Osteocyte (in vitro differentiated cells): Measurements from ENCODE around the gene SIL1. TPM values are rescaled to one million over a fixed set of nuclear protein-coding genes. Genes with fewer than 3 reads are reported as not detected.
A peak's percentile ranks its signal among the peaks of the same experiment; 100 is the strongest.
"Not testable (repeated sequence)": the region's sequence is repeated elsewhere in the genome, so short reads cannot be mapped to it uniquely, and the experiment has no call there.

Experiments
- DNase-seq: peaks from one replicate; pipeline ENCODE4 v3.0.0; 2021; ENCODE audit warnings: mixed read lengths; ENCODE audit not compliant: unreplicated experiment; ENCODE audit errors: extremely low spot score
- H3K27ac Mint-ChIP-seq: one replicate; pipeline ENCODE4 v1.8.0; 2021; ENCODE audit warnings: mild to moderate bottlenecking, mixed read lengths; ENCODE audit not compliant: unreplicated experiment
- H3K27me3 Mint-ChIP-seq: one replicate; pipeline ENCODE4 v1.8.0; 2021; ENCODE audit warnings: mixed read lengths; ENCODE audit not compliant: unreplicated experiment
- H3K36me3 Mint-ChIP-seq: one replicate; pipeline ENCODE4 v1.8.0; 2021; ENCODE audit warnings: mixed read lengths; ENCODE audit not compliant: unreplicated experiment
- H3K4me1 Mint-ChIP-seq: one replicate; pipeline ENCODE4 v1.8.0; 2021; ENCODE audit warnings: mixed read lengths; ENCODE audit not compliant: unreplicated experiment
- H3K4me3 Mint-ChIP-seq: one replicate; pipeline ENCODE4 v1.8.0; 2021; ENCODE audit warnings: mild to moderate bottlenecking, moderate library complexity, mixed read lengths; ENCODE audit not compliant: unreplicated experiment
- H3K9me3 Mint-ChIP-seq: one replicate; pipeline ENCODE4 v1.8.0; 2021; ENCODE audit warnings: mixed read lengths; ENCODE audit not compliant: unreplicated experiment
- total RNA-seq: library from RNA; stranded (reverse); gene quantifications from 2 replicates; pipeline ENCODE4 v1.2.1, GENCODE V29; 2021
- TF ChIP-seq, protein P1 (sequence below): fragments of 200-600 bp; sonication (generic); IDR thresholded peaks from 2 replicates; pipeline ENCODE4 v1.5.0; 2021; ENCODE audit warnings: antibody characterized with exemption, mild to moderate bottlenecking, moderate library complexity

SIL1 gene
- total RNA-seq, 1 donor from 2014 or later, result 58.4 TPM

DNA sequence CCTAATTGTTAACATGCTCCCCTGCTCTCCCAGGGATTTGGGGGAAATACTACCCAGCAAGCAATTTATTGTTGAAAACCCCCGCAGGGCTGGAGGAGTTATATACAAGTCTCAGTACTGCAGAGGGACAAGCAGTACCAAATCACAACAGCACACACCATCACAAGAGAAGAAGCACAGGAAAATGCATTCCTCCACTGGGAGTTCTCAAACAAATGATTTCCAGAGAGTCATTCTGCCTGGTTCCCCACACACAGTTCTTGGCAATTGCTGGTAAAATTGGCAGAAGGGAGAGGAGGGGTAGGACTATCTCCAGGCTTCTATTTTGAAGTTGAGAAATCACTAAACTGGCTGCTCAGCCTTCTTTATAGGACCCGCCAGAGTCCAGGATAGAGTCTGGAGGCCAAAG is 16.8 kb downstream of the SIL1 start:
- DNase-seq, result no peak
- no peaks in the 10 kb centered on the region for H3K36me3 Mint-ChIP-seq
- peaks cover 48% of the 10 kb centered on the region for H3K4me1 Mint-ChIP-seq

GRCh38 chr5:139180850-139181249 is 17.3 kb downstream of the SIL1 start:
- no peaks in the 10 kb centered on the region for H3K36me3 Mint-ChIP-seq
- H3K4me3 Mint-ChIP-seq, result peak overlapping the region; percentile 3
- no peak for DNase-seq
- H3K9me3 Mint-ChIP-seq, result no peaks in the 10 kb centered on the region
- H3K4me1 Mint-ChIP-seq, result peaks cover 43% of the 10 kb centered on the region
- H3K27ac Mint-ChIP-seq, result peak overlapping the region; percentile 56
- no peaks in the 10 kb centered on the region for H3K27me3 Mint-ChIP-seq
- TF ChIP-seq, protein P1, sequence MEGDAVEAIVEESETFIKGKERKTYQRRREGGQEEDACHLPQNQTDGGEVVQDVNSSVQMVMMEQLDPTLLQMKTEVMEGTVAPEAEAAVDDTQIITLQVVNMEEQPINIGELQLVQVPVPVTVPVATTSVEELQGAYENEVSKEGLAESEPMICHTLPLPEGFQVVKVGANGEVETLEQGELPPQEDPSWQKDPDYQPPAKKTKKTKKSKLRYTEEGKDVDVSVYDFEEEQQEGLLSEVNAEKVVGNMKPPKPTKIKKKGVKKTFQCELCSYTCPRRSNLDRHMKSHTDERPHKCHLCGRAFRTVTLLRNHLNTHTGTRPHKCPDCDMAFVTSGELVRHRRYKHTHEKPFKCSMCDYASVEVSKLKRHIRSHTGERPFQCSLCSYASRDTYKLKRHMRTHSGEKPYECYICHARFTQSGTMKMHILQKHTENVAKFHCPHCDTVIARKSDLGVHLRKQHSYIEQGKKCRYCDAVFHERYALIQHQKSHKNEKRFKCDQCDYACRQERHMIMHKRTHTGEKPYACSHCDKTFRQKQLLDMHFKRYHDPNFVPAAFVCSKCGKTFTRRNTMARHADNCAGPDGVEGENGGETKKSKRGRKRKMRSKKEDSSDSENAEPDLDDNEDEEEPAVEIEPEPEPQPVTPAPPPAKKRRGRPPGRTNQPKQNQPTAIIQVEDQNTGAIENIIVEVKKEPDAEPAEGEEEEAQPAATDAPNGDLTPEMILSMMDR, result no peak

More for the DNA sequence above, 16.8 kb downstream of the SIL1 start:
- Mint-ChIP-seq H3K27ac (peak overlapping the region; percentile 56), H3K9me3 (no peaks in the 10 kb centered on the region), H3K4me3 (no peak overlapping the region), H3K27me3 (no peaks in the 10 kb centered on the region)
- TF ChIP-seq, protein P1, result no peak

DNA sequence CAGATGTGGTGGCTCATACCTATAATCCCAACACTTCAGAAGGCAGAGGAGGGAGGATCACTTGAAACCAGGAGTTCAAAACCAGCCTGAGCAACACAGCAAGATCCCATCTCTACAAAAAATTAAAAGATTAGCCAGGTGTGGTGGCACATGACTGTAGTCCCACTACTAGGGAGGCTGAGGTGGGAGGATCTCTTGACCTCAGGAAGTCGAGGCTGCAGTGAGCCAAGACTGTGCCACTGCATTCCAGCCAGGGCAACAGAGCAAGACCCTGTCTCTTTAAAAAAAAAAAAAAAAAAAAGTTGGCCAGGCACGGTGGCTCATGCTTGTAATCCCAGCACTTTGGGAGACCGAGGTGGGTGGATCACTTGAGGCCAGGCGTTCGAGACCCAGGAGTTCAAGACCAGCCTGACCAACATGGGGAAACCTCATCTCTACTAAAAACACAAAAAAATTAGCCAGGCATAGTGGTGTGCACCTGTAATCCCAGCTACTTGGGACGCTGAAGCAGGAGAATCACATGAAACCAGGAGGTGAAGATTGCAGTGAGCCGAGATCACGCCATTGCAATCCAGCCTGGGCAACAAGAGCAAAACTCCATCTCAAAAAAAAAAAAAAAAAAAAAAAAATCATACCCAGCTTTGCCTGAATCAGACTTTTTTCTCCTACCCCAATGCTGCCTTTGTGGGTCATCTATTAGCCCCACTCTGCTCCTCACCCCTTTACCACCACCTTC is 18.2 kb downstream of the SIL1 start:
- H3K36me3 Mint-ChIP-seq, DNase-seq, H3K9me3 Mint-ChIP-seq, H3K27me3 Mint-ChIP-seq, H3K4me3 Mint-ChIP-seq: not testable (repeated sequence)
- Mint-ChIP-seq H3K27ac (peak overlapping the region; percentile 74), H3K4me1 (peaks cover 40% of the 10 kb centered on the region)

DNA sequence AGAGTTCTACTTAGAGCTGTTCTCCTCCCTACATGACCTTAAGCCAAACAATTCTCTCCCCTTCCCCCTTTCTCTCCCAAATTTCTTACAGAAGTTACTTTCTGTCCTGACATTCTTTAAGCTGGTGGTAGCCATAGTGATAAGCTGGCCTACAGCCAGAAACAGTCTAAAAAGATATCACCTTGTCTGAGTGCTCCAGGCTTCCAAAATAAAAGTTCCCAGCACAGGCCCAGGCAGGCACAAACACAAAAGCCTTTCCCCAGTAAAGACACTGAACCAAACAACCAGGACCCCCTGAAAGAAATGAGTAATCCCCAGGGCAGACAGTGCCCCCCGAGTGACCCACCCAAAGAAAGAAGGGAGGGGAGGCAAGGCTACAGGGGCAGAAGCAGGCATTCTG is 19.2 kb downstream of the SIL1 start:
- DNase-seq, result no peak
- TF ChIP-seq, protein P1, result no peak
- Mint-ChIP-seq H3K27me3 (no peaks in the 10 kb centered on the region), H3K4me3 (no peak overlapping the region), H3K27ac (peak overlapping the region; percentile 74), H3K9me3 (no peaks in the 10 kb centered on the region), H3K4me1 (peaks cover 40% of the 10 kb centered on the region), H3K36me3 (no peaks in the 10 kb centered on the region)

- H3K9me3 Mint-ChIP-seq, result no peaks in the 10 kb centered on the region
- TF ChIP-seq, protein P1, result no peak
- peaks cover 40% of the 10 kb centered on the region for H3K4me1 Mint-ChIP-seq
- H3K36me3 Mint-ChIP-seq, result no peaks in the 10 kb centered on the region
- DNase-seq, result no peak
- H3K27ac Mint-ChIP-seq, result peak overlapping the region; percentile 74
- no peaks in the 10 kb centered on the region for H3K27me3 Mint-ChIP-seq
- H3K4me3 Mint-ChIP-seq, result no peak overlapping the region
Measured at GRCh38 chr5:139178589-139178917, 19.6 kb downstream of the SIL1 start.
